Common myeloid progenitor, CD34-positive (primary cell): ENCODE measurements around the gene CISD3.

Source experiments
- CTCF ChIA-PET: fragments of 350-600 bp; sonication (Branson Sonifier 250); formaldehyde crosslinking; loops from one replicate; lab custom pipeline; 2021; ENCODE audit warnings: antibody characterized with exemption; lab: Charles Lee
- POLR2A ChIA-PET: fragments of 350-600 bp; sonication (Branson Sonifier 250); formaldehyde crosslinking; loops from one replicate; lab custom pipeline; 2021; ENCODE audit warnings: antibody characterized with exemption; lab: Charles Lee
- DNase-seq, 3 donors: peaks; one replicate each; pipeline versions ENCODE4 v3.0.0 to v3.0.0-alpha.2; 2013
- H3K27ac ChIP-seq, 2 experiments: 1 replicate in 1 of 2; 2 replicates in 1 of 2; pipeline ENCODE4 v1.7.0; 2013; ENCODE audit warnings: inconsistent platforms in 2 of 2, low read length in 2 of 2, mild to moderate bottlenecking in 2 of 2, low read depth in 1 of 2, moderate library complexity in 1 of 2; ENCODE audit not compliant: severe bottlenecking in 2 of 2, insufficient read depth in 1 of 2, poor library complexity in 1 of 2
- H3K27me3 ChIP-seq, 5 experiments: replicated peaks in 2 of 5; 1 replicate in 3 of 5; 2 replicates in 2 of 5; pipeline versions ENCODE4 v1.6.1 to v1.7.0; 2013; ENCODE audit warnings: low read length in 4 of 5, mild to moderate bottlenecking in 2 of 5, moderate library complexity in 2 of 5, inconsistent platforms in 1 of 5; ENCODE audit not compliant: insufficient read depth in 5 of 5, control insufficient read depth in 4 of 5
- H3K36me3 ChIP-seq, 4 experiments: 1 replicate in 2 of 4; 2 replicates in 2 of 4; pipeline versions ENCODE4 v1.6.1 to v1.7.0; 2013; ENCODE audit warnings: low read length in 3 of 4, control low read depth in 1 of 4, mild to moderate bottlenecking in 1 of 4; ENCODE audit not compliant: control insufficient read depth in 4 of 4, insufficient read depth in 4 of 4
- H3K4me1 ChIP-seq, 4 experiments: 1 replicate in 3 of 4; 2 replicates in 1 of 4; pipeline versions ENCODE4 v1.6.1 to v1.7.1; 2013; ENCODE audit warnings: low read length in 3 of 4, mild to moderate bottlenecking in 3 of 4, control low read depth in 1 of 4, inconsistent platforms in 1 of 4, moderate library complexity in 1 of 4; ENCODE audit not compliant: control insufficient read depth in 4 of 4, insufficient read depth in 4 of 4; ENCODE audit errors: control extremely low read depth in 1 of 4
- H3K4me3 ChIP-seq, 7 experiments: 1 replicate in 4 of 7; 2 replicates in 3 of 7; pipeline versions ENCODE4 v1.5.1 to v1.7.0; 2013; ENCODE audit warnings: mild to moderate bottlenecking in 7 of 7, low read length in 6 of 7, moderate library complexity in 6 of 7, inconsistent platforms in 2 of 7, low read depth in 2 of 7, control low read depth in 1 of 7; ENCODE audit not compliant: insufficient read depth in 4 of 7, control insufficient read depth in 1 of 7; ENCODE audit errors: extremely low read depth in 1 of 7
- H3K9me3 ChIP-seq, 5 experiments: 1 replicate in 4 of 5; 2 replicates in 1 of 5; pipeline versions ENCODE4 v1.6.1 to v1.7.1; 2013; ENCODE audit warnings: low read length in 4 of 5, mild to moderate bottlenecking in 2 of 5, inconsistent platforms in 1 of 5, low read depth in 1 of 5, moderate library complexity in 1 of 5; ENCODE audit not compliant: control insufficient read depth in 4 of 5, insufficient read depth in 2 of 5; ENCODE audit errors: control extremely low read depth in 1 of 5
- WGBS: methylation state at CpG from one replicate; pipeline ENCODE4 v1.1.5; 2013; ENCODE audit not compliant: insufficient coverage; 5-methylcytosine and 5-hydroxymethylcytosine counted together

Gene CISD3

DNA sequence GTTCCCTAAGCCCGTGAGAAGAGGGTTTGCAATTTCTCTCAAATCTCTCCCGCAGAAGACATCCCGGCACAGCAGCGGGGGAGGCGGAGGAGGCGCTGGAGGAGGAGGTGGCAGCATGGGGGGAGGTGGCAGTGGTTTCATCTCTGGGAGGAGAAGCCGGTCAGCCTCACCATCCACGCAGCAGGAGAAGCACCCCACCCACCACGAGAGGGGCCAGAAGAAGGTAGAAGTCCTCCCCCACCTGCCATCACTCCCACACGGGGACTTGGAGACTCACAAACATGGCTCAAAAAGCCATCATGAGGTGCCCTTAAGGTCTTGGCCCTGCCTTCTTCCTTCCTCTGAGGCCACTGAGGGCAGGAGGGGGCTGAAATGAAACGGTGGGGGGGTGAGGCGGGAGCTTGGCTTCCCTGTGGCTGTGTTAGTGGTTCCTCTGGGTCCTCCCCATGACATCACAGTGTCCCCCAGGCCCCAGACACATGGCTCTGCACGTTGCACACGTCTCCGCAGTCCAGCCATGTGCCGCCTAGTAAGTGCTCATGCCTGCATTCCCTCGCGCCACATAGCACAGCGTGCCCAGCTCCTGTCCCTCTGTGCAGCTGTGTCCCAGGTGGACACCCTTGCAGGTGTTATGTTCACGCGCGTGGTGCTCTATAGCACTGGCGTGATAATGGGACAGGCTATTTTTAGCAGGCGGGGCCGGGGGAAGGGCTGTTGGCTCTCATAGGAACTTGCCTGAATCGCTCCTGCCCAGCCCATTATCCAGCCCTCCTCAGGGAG lies 18.2 kb upstream of the CISD3 start:
- POLR2A ChIA-PET = interaction anchor here (0.7 to 1.6 kb wide), 3 partner anchors 8 to 171 kb away, joined by 3 read pairs; no protein-coding TSS in a partner anchor
- CTCF ChIA-PET = interaction anchor here (0.9 to 2.5 kb wide), 2 partner anchors 12 to 16 kb away, joined by 3 to 14 read pairs; no protein-coding TSS in a partner anchor
- H3K36me3 ChIP-seq = peaks cover 8 to 77% (median 61%) of the 10 kb centered on the region in 4 experiments
- H3K4me3 ChIP-seq = peak overlapping the region in 2 of 7 experiments; percentile 11 to 33
- peaks cover 0 to 39% (median 31%) of the 10 kb centered on the region in 4 experiments for H3K4me1 ChIP-seq
- WGBS = 63% methylated on average over 16 of the region's 26 CpGs
- no peak overlapping the region for H3K27ac ChIP-seq
- no peaks in the 10 kb centered on the region for H3K27me3 ChIP-seq
- peak in 2 of 3 donors; percentile 63 to 71 for DNase-seq
- H3K9me3 ChIP-seq = no peaks in the 10 kb centered on the region

GRCh38 chr17:38712593-38712992 lies 17.5 kb upstream of the CISD3 start:
- peaks cover 9 to 79% (median 65%) of the 10 kb centered on the region in 4 experiments for H3K36me3 ChIP-seq
- WGBS = 100% methylated on average over 2 of the region's 10 CpGs
- CTCF ChIA-PET = no interaction called here
- no peak overlapping the region for H3K27ac ChIP-seq
- peaks cover 0 to 34% (median 27%) of the 10 kb centered on the region in 4 experiments for H3K4me1 ChIP-seq
- no peak overlapping the region for H3K4me3 ChIP-seq
- no peaks in the 10 kb centered on the region for H3K27me3 ChIP-seq
- POLR2A ChIA-PET = interaction anchor here (0.7 to 1.2 kb wide), 2 partner anchors 11 to 172 kb away, joined by 3 read pairs; no protein-coding TSS in a partner anchor
- H3K9me3 ChIP-seq = no peaks in the 10 kb centered on the region
- DNase-seq = no peak

GRCh38 chr17:38713456-38714075 lies 16.6 kb upstream of the CISD3 start:
- H3K27me3 ChIP-seq = no peaks in the 10 kb centered on the region
- H3K36me3 ChIP-seq = peaks cover 10 to 78% (median 62%) of the 10 kb centered on the region in 4 experiments
- no peak for DNase-seq
- H3K4me3 ChIP-seq = no peak overlapping the region
- 100% methylated on average over 3 of the region's 11 CpGs for WGBS
- CTCF ChIA-PET = interaction anchor here (1.8 kb wide), 1 partner anchor 10 kb away, joined by 9 read pairs; no protein-coding TSS in a partner anchor
- peaks cover 0 to 34% (median 25%) of the 10 kb centered on the region in 4 experiments for H3K4me1 ChIP-seq
- no peak overlapping the region for H3K27ac ChIP-seq
- POLR2A ChIA-PET = no interaction called here
- H3K9me3 ChIP-seq = no peaks in the 10 kb centered on the region

DNA sequence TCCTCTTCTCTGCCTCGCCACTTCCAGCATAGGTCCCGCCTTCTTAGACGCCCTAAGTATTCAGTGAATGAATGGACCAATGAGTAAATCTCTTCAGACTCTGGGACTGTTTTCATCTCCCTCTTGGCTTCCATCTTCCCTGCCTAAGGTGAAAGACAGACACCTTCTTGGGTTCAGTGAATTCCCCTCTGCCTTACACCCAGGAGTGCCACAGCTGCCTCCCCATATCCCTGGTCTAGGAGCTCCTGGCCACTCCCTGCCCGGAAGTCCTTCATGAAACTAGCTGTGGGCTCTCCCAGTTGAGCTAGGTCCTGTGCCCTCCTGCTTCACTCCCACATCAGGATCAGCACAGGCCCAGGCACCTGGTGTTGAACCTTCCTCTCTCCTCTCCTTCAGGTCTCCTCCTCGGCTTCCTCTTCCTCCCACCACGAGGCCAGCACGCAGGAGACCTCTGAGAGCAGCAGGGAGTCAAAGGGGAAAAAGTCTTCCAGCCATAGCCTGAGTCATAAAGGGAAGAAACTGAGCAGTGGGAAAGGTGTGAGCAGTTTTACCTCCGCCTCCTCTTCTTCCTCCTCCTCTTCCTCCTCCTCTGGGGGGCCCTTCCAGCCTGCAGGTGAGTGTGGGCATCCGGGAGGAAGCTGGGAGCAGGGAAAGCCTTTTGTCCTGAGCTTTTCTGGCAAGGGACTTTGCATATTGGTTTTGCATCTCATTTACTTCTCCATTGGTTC lies 14.8 kb upstream of the CISD3 start:
- ChIA-PET CTCF (interaction anchor here (1.3 to 1.8 kb wide), 3 partner anchors 9 to 20 kb away, joined by 4 to 9 read pairs (median 4); no protein-coding TSS in a partner anchor), POLR2A (no interaction called here)
- Histone ChIP-seq H3K9me3 (no peaks in the 10 kb centered on the region), H3K27me3 (no peaks in the 10 kb centered on the region), H3K36me3 (peaks cover 14 to 80% (median 62%) of the 10 kb centered on the region in 4 experiments), H3K27ac (no peak overlapping the region), H3K4me1 (peaks cover 0 to 23% (median 22%) of the 10 kb centered on the region in 4 experiments), H3K4me3 (no peak overlapping the region)
- DNase-seq = no peak
- 89% methylated on average over 3 of the region's 9 CpGs for WGBS

GRCh38 chr17:38716368-38717005 lies 13.7 kb upstream of the CISD3 start:
- H3K27ac ChIP-seq = no peak overlapping the region

GRCh38 chr17:38717139-38717745 lies 12.9 kb upstream of the CISD3 start:
- ChIA-PET POLR2A (no interaction called here), CTCF (interaction anchor here (0.8 to 1.3 kb wide), 4 partner anchors 10 to 39 kb away, joined by 3 read pairs; no protein-coding TSS in a partner anchor)
- Histone ChIP-seq H3K27me3 (no peaks in the 10 kb centered on the region), H3K9me3 (no peaks in the 10 kb centered on the region), H3K27ac (no peak overlapping the region), H3K4me1 (peaks cover 0 to 4% (median 3%) of the 10 kb centered on the region in 4 experiments), H3K4me3 (no peak overlapping the region), H3K36me3 (peaks cover 18 to 84% (median 66%) of the 10 kb centered on the region in 4 experiments)
- 93% methylated on average over 12 of the region's 12 CpGs for WGBS
- DNase-seq = no peak

More at GRCh38 chr17:38716368-38717005, 13.7 kb upstream of the CISD3 start:
- Histone ChIP-seq H3K27me3 (no peaks in the 10 kb centered on the region), H3K9me3 (no peaks in the 10 kb centered on the region), H3K4me3 (no peak overlapping the region), H3K4me1 (peaks cover 0 to 12% (median 11%) of the 10 kb centered on the region in 4 experiments), H3K36me3 (peaks cover 16 to 84% (median 67%) of the 10 kb centered on the region in 4 experiments)
- POLR2A ChIA-PET = interaction anchor here (1.1 kb wide), 1 partner anchor 21 kb away, joined by 3 read pairs; no protein-coding TSS in a partner anchor
- 92% methylated on average over 10 of the region's 18 CpGs for WGBS
- DNase-seq = no peak
- CTCF ChIA-PET = interaction anchor here (0.8 to 1.7 kb wide), 6 partner anchors 10 to 39 kb away, joined by 3 to 4 read pairs (median 3); no protein-coding TSS in a partner anchor
